Neural progenitor cell (in vitro differentiated cells): Measurements from ENCODE around the gene NOTUM. TPM values are rescaled to one million over a fixed set of nuclear protein-coding genes. Genes with fewer than 3 reads are reported as not detected.
"Not testable (repeated sequence)": the region's sequence is repeated elsewhere in the genome, so short reads cannot be mapped to it uniquely, and the experiment has no call there.

Experiments
- DNase-seq: peaks from one replicate; pipeline ENCODE4 v3.0.0-alpha.2; 2016; ENCODE audit warnings: low spot score
- H2AFZ ChIP-seq: fragments of 200-600 bp; sonication (generic); replicated peaks from 2 replicates; pipeline ENCODE4 v1.6.1; 2016; ENCODE audit warnings: antibody characterized with exemption
- H3F3A ChIP-seq: fragments of 200-600 bp; sonication (generic); 2 replicates; pipeline ENCODE4 v1.6.1; 2016; ENCODE audit warnings: antibody characterized with exemption, low read depth
- H3K27ac ChIP-seq: fragments of 200-600 bp; sonication (generic); 2 replicates; pipeline ENCODE4 v1.5.1; 2016; ENCODE audit warnings: mild to moderate bottlenecking
- H3K27me3 ChIP-seq: fragments of 200-600 bp; sonication (generic); 2 replicates; pipeline ENCODE4 v1.6.1; 2016; ENCODE audit warnings: mild to moderate bottlenecking, moderate library complexity
- H3K36me3 ChIP-seq: fragments of 200-600 bp; sonication (generic); 2 replicates; pipeline ENCODE4 v1.5.1; 2016
- H3K4me1 ChIP-seq: fragments of 200-600 bp; sonication (generic); 2 replicates; pipeline ENCODE4 v1.6.1; 2016; ENCODE audit warnings: mixed run types
- H3K4me2 ChIP-seq: fragments of 200-600 bp; sonication (generic); 2 replicates; pipeline ENCODE4 v1.6.1; 2016
- H3K4me3 ChIP-seq: fragments of 200-600 bp; sonication (generic); 2 replicates; pipeline ENCODE4 v1.5.1; 2016
- H3K79me2 ChIP-seq: fragments of 200-600 bp; sonication (generic); 2 replicates; pipeline ENCODE4 v1.6.1; 2016; ENCODE audit warnings: low read depth
- H3K9ac ChIP-seq: fragments of 200-600 bp; sonication (generic); 2 replicates; pipeline ENCODE4 v1.6.1; 2016
- H3K9me3 ChIP-seq: fragments of 200-600 bp; sonication (generic); 2 replicates; pipeline ENCODE4 v1.5.1; 2016; ENCODE audit warnings: low read depth
- H4K20me1 ChIP-seq: fragments of 200-600 bp; sonication (generic); 2 replicates; pipeline ENCODE4 v1.6.1; 2016; ENCODE audit warnings: low read depth
- H3K27ac Mint-ChIP-seq: 3 replicates; pipeline ENCODE4 v1.8.0; 2021; ENCODE audit warnings: mixed read lengths
- H3K27me3 Mint-ChIP-seq: 2 replicates; pipeline ENCODE4 v1.8.0; 2022; ENCODE audit warnings: low read depth, mild to moderate bottlenecking, inconsistent platforms, moderate library complexity, mixed read lengths; ENCODE audit not compliant: insufficient read depth
- H3K36me3 Mint-ChIP-seq: 3 replicates; pipeline ENCODE4 v1.8.0; 2021; ENCODE audit warnings: mixed read lengths
- H3K4me1 Mint-ChIP-seq: 3 replicates; pipeline ENCODE4 v1.8.0; 2021; ENCODE audit warnings: mixed read lengths
- H3K4me3 Mint-ChIP-seq: 3 replicates; pipeline ENCODE4 v1.8.0; 2021; ENCODE audit warnings: mild to moderate bottlenecking, moderate library complexity, mixed read lengths
- H3K9me3 Mint-ChIP-seq: 3 replicates; pipeline ENCODE4 v1.8.0; 2020; ENCODE audit warnings: mixed read lengths
- CTCF ChIP-seq: fragments of 200-600 bp; sonication (generic); IDR thresholded peaks from 2 replicates; pipeline ENCODE4 v1.5.1; 2017; ENCODE audit warnings: antibody characterized with exemption, mild to moderate bottlenecking
- EZH2 ChIP-seq: fragments of 200-600 bp; sonication (generic); IDR thresholded peaks from 2 replicates; pipeline ENCODE4 v1.6.1; 2017; ENCODE audit warnings: antibody characterized with exemption, mild to moderate bottlenecking, moderate library complexity
- EZH2phosphoT487 ChIP-seq: fragments of 200-600 bp; sonication (generic); IDR thresholded peaks from 2 replicates; pipeline ENCODE4 v1.6.1; 2017; ENCODE audit warnings: antibody characterized with exemption
- total RNA-seq: library from RNA; depleted of rRNA; stranded (reverse); fragments of >200 nt; gene quantifications from 2 replicates; pipeline ENCODE4 v1.2.3, GENCODE V29; 2015; ENCODE audit warnings: low replicate concordance

NOTUM gene
- total RNA-seq, 1 donor from 2014 or later, result not detected

DNA sequence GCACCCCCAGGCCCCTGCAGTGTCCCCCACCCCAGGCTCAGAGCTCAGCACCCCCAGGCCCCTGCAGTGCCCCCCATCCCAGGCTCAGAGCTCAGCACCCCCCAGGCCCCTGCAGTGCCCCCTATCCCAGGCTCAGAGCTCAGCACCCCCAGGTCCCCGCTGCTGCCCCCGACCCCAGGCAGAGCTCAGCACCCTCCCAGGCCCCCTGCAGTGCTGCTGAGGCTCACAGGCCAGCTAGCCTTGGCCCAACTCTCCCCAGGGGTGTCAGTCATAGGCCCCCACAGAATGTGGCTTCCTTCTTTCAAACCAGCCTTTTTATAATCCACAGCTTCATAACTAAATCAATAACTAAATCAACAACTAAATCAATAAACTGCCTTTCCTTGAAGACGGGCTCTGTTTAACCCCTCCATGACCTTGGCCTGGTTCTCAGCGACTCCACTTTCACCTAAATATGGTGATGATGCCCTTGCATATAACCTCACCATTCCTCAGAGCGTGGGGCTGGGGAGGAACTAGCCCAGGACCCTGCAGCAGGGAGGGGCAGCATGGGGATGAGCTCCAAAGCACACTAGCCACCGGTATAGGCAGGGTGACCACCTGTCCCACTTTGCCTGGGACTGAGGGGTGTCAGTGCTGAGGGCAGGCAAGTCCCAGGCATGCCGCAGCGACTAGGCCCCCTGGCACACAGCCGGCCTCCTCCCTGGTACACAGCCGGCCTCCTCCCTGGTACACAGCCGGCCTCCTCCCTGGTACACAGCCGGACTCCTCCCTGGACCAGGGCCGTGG lies 5.0 kb downstream of the NOTUM start:
- no peak overlapping the region for H3K27ac ChIP-seq
- no peaks in the 10 kb centered on the region for H3K79me2 ChIP-seq
- H3K4me3 Mint-ChIP-seq, result no peak overlapping the region
- H3K36me3 Mint-ChIP-seq, result peaks cover 3% of the 10 kb centered on the region
- peaks cover 20% of the 10 kb centered on the region for H3K27me3 Mint-ChIP-seq
- H3F3A ChIP-seq, result peaks cover 6% of the 10 kb centered on the region
- H4K20me1 ChIP-seq, result peaks cover 4% of the 10 kb centered on the region
- no peak overlapping the region for H2AFZ ChIP-seq
- no peak for TF ChIP-seq EZH2phosphoT487
- TF ChIP-seq CTCF, result no peak
- TF ChIP-seq EZH2, result no peak
- no peak overlapping the region for H3K9ac ChIP-seq
- H3K4me1 Mint-ChIP-seq, result peaks cover 21% of the 10 kb centered on the region
- H3K4me1 ChIP-seq, result no peaks in the 10 kb centered on the region
- no peaks in the 10 kb centered on the region for H3K9me3 ChIP-seq
- no peaks in the 10 kb centered on the region for H3K9me3 Mint-ChIP-seq
- no peak overlapping the region for H3K4me3 ChIP-seq
- H3K27me3 ChIP-seq, result peaks cover 55% of the 10 kb centered on the region
- H3K36me3 ChIP-seq, result no peaks in the 10 kb centered on the region
- no peak for DNase-seq
- H3K4me2 ChIP-seq, result no peak overlapping the region
- H3K27ac Mint-ChIP-seq, result peak overlapping the region; percentile 93

- Histone ChIP-seq H2AFZ (no peak overlapping the region), H3K27me3 (peaks cover 47% of the 10 kb centered on the region), H3K4me1 (no peaks in the 10 kb centered on the region), H3K27ac (no peak overlapping the region), H3K9me3 (no peaks in the 10 kb centered on the region), H3K4me3 (no peak overlapping the region), H3K4me2 (no peak overlapping the region), H3K36me3 (no peaks in the 10 kb centered on the region), H3K9ac (no peak overlapping the region), H4K20me1 (no peaks in the 10 kb centered on the region), H3K79me2 (no peaks in the 10 kb centered on the region), H3F3A (peaks cover under 1% of the 10 kb centered on the region)
- Mint-ChIP-seq H3K9me3 (no peaks in the 10 kb centered on the region), H3K27ac (peak overlapping the region; percentile 85), H3K27me3 (peaks cover 18% of the 10 kb centered on the region), H3K36me3 (peaks cover 3% of the 10 kb centered on the region), H3K4me3 (no peak overlapping the region), H3K4me1 (peaks cover 21% of the 10 kb centered on the region)
- no peak for DNase-seq
- no peak for TF ChIP-seq CTCF
- no peak for TF ChIP-seq EZH2
- no peak for TF ChIP-seq EZH2phosphoT487
These were observed 5.8 kb downstream of the NOTUM start for GRCh38 chr17:81955058-81955681.

DNA sequence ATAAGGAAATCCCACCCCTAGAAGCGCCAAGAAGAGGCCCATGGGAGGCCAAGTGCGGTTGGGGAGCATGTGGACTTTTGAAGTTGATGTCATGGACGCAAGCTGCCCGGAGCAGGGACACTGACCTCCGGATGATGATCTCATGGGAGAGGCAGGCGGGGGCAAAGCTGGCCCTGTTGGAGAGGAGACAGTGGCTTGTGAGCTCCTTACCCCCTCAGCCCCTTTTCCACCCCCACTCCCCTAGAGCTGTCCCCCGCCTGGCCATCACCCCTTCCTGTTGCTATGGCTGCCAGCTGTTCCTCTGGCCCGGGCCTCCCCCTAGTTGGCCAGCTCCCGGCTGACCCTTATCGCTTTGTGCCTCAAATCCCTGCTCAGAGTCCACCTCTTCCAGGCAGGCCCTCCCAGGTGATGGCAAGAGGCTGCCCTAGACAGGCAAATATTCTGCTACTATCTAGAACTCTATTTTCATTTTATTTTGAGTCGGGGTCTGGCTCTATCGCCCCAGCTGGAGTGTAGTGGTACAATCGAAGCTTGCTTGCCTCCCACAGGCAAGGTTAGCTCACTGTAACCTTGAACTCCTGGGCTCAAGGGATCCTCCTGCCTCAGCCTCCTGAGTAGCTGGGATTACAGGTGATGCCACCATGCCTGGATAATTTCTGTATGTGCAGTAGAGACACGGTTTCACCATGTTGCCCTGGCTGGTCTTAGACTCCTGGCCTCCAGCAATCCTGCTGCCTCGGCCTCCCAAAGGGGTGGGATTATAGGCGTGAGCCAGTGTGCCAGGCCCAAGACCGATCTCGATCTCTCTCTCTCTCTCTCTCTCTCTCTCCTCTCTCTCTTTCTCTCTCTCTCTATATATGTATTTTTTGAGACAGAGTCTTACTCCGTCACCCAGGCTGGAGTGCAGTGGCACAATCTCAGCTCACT lies 6.6 kb downstream of the NOTUM start:
- peaks cover 18% of the 10 kb centered on the region for H3K27me3 Mint-ChIP-seq
- peak overlapping the region; percentile 85 for H3K27ac Mint-ChIP-seq
- H3K36me3 Mint-ChIP-seq, result peaks cover 3% of the 10 kb centered on the region
- no peak for TF ChIP-seq CTCF
- no peak for TF ChIP-seq EZH2
- no peak for TF ChIP-seq EZH2phosphoT487
- Histone ChIP-seq H3K4me3 (no peak overlapping the region), H3K4me2 (no peak overlapping the region), H3K27me3 (peaks cover 40% of the 10 kb centered on the region), H3K4me1 (no peaks in the 10 kb centered on the region), H3K27ac (no peak overlapping the region), H4K20me1 (no peaks in the 10 kb centered on the region), H3K9me3 (no peaks in the 10 kb centered on the region), H3F3A (no peaks in the 10 kb centered on the region), H3K9ac (no peak overlapping the region), H2AFZ (no peak overlapping the region), H3K36me3 (no peaks in the 10 kb centered on the region), H3K79me2 (no peaks in the 10 kb centered on the region)
- H3K9me3 Mint-ChIP-seq, result no peaks in the 10 kb centered on the region
- DNase-seq, result no peak
- no peak overlapping the region for H3K4me3 Mint-ChIP-seq
- peaks cover 21% of the 10 kb centered on the region for H3K4me1 Mint-ChIP-seq

DNA sequence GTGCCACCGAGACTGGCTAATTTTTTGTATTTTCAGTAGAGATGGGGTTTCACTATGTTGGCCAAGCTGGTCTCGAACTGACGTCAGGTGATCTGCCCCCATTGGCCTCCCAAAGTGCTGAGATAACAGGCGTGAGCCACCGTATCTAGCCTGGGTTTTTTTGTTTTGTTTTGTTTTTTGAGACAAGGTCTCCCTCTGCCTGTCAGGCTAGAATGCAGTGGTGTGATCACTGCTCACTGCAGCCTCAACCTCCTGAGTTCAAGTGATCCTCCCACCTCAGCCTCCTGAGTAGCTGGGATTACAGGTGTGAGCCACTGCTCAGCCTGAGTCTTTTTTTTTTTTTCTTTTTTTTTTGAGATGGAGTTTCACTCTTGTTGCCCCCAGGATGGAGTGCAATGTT lies 7.5 kb downstream of the NOTUM start:
- H3K27me3 ChIP-seq, result peaks cover 30% of the 10 kb centered on the region
- H3K4me1 ChIP-seq, H3K9me3 Mint-ChIP-seq, H3K4me2 ChIP-seq, H3K27ac ChIP-seq, H4K20me1 ChIP-seq, H3K36me3 Mint-ChIP-seq, H3K36me3 ChIP-seq, H3F3A ChIP-seq, H3K9ac ChIP-seq, DNase-seq, H3K79me2 ChIP-seq, H3K27ac Mint-ChIP-seq, H2AFZ ChIP-seq, H3K9me3 ChIP-seq, H3K4me3 ChIP-seq: not testable (repeated sequence)
- Mint-ChIP-seq H3K4me1 (peaks cover 14% of the 10 kb centered on the region), H3K27me3 (peaks cover 11% of the 10 kb centered on the region), H3K4me3 (peak overlapping the region; percentile 41)
